Type B pancreatic cell (in vitro differentiated cells): ENCODE results near the gene GMEB2. TPM values are rescaled to one million over a fixed set of nuclear protein-coding genes. Genes with fewer than 3 reads are reported as not detected.

Source experiments
- DNase-seq: peaks from one replicate; pipeline ENCODE4 v3.0.0; 2021; ENCODE audit warnings: mixed read lengths; ENCODE audit not compliant: unreplicated experiment; ENCODE audit errors: extremely low spot score
- H3K27ac Mint-ChIP-seq: 2 replicates; pipeline ENCODE4 v1.8.0; 2021; ENCODE audit warnings: mild to moderate bottlenecking, mixed read lengths
- H3K27me3 Mint-ChIP-seq: 2 replicates; pipeline ENCODE4 v1.8.0; 2021; ENCODE audit warnings: mixed read lengths
- H3K36me3 Mint-ChIP-seq: 2 replicates; pipeline ENCODE4 v1.8.0; 2021; ENCODE audit warnings: mixed read lengths
- H3K4me1 Mint-ChIP-seq: one replicate; pipeline ENCODE4 v1.8.0; 2021; ENCODE audit warnings: mixed read lengths; ENCODE audit not compliant: unreplicated experiment
- H3K4me3 Mint-ChIP-seq: 2 replicates; pipeline ENCODE4 v1.8.0; 2021; ENCODE audit warnings: mild to moderate bottlenecking, mixed read lengths
- H3K9me3 Mint-ChIP-seq: 2 replicates; pipeline ENCODE4 v1.8.0; 2021; ENCODE audit warnings: mixed read lengths
- CTCF ChIP-seq: fragments of 200-600 bp; sonication (generic); conservative IDR thresholded peaks from 2 replicates; pipeline ENCODE4 v1.5.0; 2021; ENCODE audit warnings: antibody characterized with exemption, mild to moderate bottlenecking
- total RNA-seq: library from RNA; stranded (reverse); gene quantifications from 2 replicates; pipeline ENCODE4 v1.2.1, GENCODE V29; 2021; ENCODE audit warnings: low replicate concordance

The GMEB2 gene
- total RNA-seq, 1 donor from 2014 or later = 13.9 TPM

GRCh38 chr20:63628246-63628975 lies 1.5 kb upstream of the GMEB2 start:
- Mint-ChIP-seq H3K36me3 (no peaks in the 10 kb centered on the region), H3K9me3 (no peaks in the 10 kb centered on the region), H3K27ac (peak overlapping the region; percentile 79), H3K4me1 (peaks cover 17% of the 10 kb centered on the region), H3K27me3 (no peaks in the 10 kb centered on the region), H3K4me3 (peak overlapping the region; percentile 86)
- no peak for TF ChIP-seq CTCF
- DNase-seq = no peak

GRCh38 chr20:63627751-63628245 lies 897 bp upstream of the GMEB2 start:
- no peak for TF ChIP-seq CTCF
- peaks cover 20% of the 10 kb centered on the region for H3K4me1 Mint-ChIP-seq

GRCh38 chr20:63627129-63627750 lies 339 bp upstream of the GMEB2 start:
- no peak for TF ChIP-seq CTCF
- Mint-ChIP-seq H3K27ac (no peak overlapping the region), H3K4me3 (peak overlapping the region; percentile 86), H3K9me3 (no peaks in the 10 kb centered on the region), H3K27me3 (no peaks in the 10 kb centered on the region), H3K4me1 (peaks cover 25% of the 10 kb centered on the region), H3K36me3 (peaks cover 7% of the 10 kb centered on the region)
- DNase-seq = peak; percentile 98

More at GRCh38 chr20:63627751-63628245, 897 bp upstream of the GMEB2 start:
- peak overlapping the region; percentile 86 for H3K4me3 Mint-ChIP-seq
- H3K27ac Mint-ChIP-seq = peak overlapping the region; percentile 79
- DNase-seq = no peak
- no peaks in the 10 kb centered on the region for H3K27me3 Mint-ChIP-seq
- peaks cover 1% of the 10 kb centered on the region for H3K36me3 Mint-ChIP-seq
- H3K9me3 Mint-ChIP-seq = no peaks in the 10 kb centered on the region

- peak overlapping the region; percentile 90 for H3K27ac Mint-ChIP-seq
- no peak for TF ChIP-seq CTCF
- peak overlapping the region; percentile 85 for H3K4me3 Mint-ChIP-seq
- DNase-seq = no peak
- H3K27me3 Mint-ChIP-seq = no peaks in the 10 kb centered on the region
- H3K4me1 Mint-ChIP-seq = peaks cover 25% of the 10 kb centered on the region
- H3K36me3 Mint-ChIP-seq = peaks cover 9% of the 10 kb centered on the region
- H3K9me3 Mint-ChIP-seq = no peaks in the 10 kb centered on the region
Observed at GRCh38 chr20:63625771-63626423, 1.0 kb downstream of the GMEB2 start.

- peak overlapping the region; percentile 40 for H3K27ac Mint-ChIP-seq
- peaks cover 9% of the 10 kb centered on the region for H3K36me3 Mint-ChIP-seq
- no peaks in the 10 kb centered on the region for H3K27me3 Mint-ChIP-seq
- no peak for TF ChIP-seq CTCF
- no peak for DNase-seq
- no peaks in the 10 kb centered on the region for H3K9me3 Mint-ChIP-seq
- peak overlapping the region; percentile 58 for H3K4me3 Mint-ChIP-seq
- H3K4me1 Mint-ChIP-seq = peaks cover 22% of the 10 kb centered on the region
Observed at GRCh38 chr20:63624486-63624885, 2.4 kb downstream of the GMEB2 start.
